ENCODE measurements around the gene ADAMTS1.

DNA sequence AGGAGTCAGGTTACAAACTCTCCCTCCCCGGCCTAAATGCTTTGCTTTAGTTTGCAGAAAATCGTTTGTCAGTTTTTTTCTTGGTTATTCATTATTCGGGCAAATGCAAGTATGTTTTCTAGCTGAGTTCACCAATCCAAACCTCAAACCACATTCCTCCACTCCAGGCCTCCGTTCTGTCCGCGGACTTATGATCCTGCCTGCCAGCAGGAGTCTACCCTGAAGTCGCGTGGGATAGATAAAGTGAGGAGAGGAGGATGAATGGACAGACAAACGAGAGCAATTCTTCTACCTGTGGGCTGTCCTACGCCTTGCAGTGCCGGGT is 1.3 kb downstream of the ADAMTS1 start:
- TF ChIP-seq, protein P1, sequence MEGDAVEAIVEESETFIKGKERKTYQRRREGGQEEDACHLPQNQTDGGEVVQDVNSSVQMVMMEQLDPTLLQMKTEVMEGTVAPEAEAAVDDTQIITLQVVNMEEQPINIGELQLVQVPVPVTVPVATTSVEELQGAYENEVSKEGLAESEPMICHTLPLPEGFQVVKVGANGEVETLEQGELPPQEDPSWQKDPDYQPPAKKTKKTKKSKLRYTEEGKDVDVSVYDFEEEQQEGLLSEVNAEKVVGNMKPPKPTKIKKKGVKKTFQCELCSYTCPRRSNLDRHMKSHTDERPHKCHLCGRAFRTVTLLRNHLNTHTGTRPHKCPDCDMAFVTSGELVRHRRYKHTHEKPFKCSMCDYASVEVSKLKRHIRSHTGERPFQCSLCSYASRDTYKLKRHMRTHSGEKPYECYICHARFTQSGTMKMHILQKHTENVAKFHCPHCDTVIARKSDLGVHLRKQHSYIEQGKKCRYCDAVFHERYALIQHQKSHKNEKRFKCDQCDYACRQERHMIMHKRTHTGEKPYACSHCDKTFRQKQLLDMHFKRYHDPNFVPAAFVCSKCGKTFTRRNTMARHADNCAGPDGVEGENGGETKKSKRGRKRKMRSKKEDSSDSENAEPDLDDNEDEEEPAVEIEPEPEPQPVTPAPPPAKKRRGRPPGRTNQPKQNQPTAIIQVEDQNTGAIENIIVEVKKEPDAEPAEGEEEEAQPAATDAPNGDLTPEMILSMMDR (IDR thresholded peaks at IDR 0.05): no peak
- no peak for TF ChIP-seq EZH2 (IDR thresholded peaks at IDR 0.05; ENCODE audit: borderline replicate concordance, insufficient read depth, low read depth, low read length, poor library complexity, severe bottlenecking)

Data from B cell (primary cell).